PC-3 (cell line): Measurements from ENCODE around the gene COMT. TPM values are rescaled to one million over a fixed set of nuclear protein-coding genes. Genes with fewer than 3 reads are reported as not detected.

Experiments used
- ATAC-seq: fragments of 200-7000 bp; cut with Tn5 transposase; 2 replicates; pipeline ENCODE4 v1.9.1; 2020; ENCODE audit warnings: mild to moderate bottlenecking, moderate library complexity
- BruUV-seq: library from RNA; stranded (reverse); fragments of 400-500 nt; replicated peaks from 2 replicates; lab custom pipeline; 2021; lab: Mats Ljungman, UMichigan
- CTCF ChIA-PET: fragments of 300-600 bp; sonication (Branson Sonifier 250); formaldehyde crosslinking; loops from one replicate; lab custom pipeline; 2022; ENCODE audit warnings: antibody characterized with exemption; lab: Charles Lee
- POLR2A ChIA-PET: fragments of 300-600 bp; sonication (Branson Sonifier 250); formaldehyde crosslinking; loops from one replicate; lab custom pipeline; 2022; ENCODE audit warnings: antibody characterized with exemption; ENCODE audit not compliant: unreplicated experiment; lab: Charles Lee
- DNase-seq: peaks from one replicate; pipeline ENCODE4 v3.0.0-alpha.2; 2015
- H2AFZ ChIP-seq: fragments of 300-600 bp; sonication (generic); 2 replicates; pipeline ENCODE4 v1.6.0; 2016; ENCODE audit warnings: antibody characterized with exemption, low read length
- H3F3A ChIP-seq: fragments of 300-600 bp; sonication (generic); one replicate; pipeline ENCODE4 v1.6.0; 2017; ENCODE audit warnings: antibody characterized with exemption, low read length, control low read depth, mild to moderate bottlenecking; ENCODE audit not compliant: unreplicated experiment
- H3K27ac ChIP-seq: fragments of 300-600 bp; sonication (generic); 2 replicates; pipeline ENCODE4 v1.5.1; 2016; ENCODE audit warnings: mild to moderate bottlenecking, low read length
- H3K27me3 ChIP-seq: fragments of 300-600 bp; sonication (generic); 2 replicates; pipeline ENCODE4 v1.6.1; 2016; ENCODE audit warnings: low read length, mixed read lengths
- H3K36me3 ChIP-seq: fragments of 300-600 bp; sonication (generic); 2 replicates; pipeline ENCODE4 v1.6.1; 2016; ENCODE audit warnings: low read depth, mixed run types, low read length, mixed read lengths
- H3K4me1 ChIP-seq: fragments of 300-600 bp; sonication (generic); 2 replicates; pipeline ENCODE4 v1.5.1; 2016; ENCODE audit warnings: low read length; ENCODE audit not compliant: insufficient read depth
- H3K4me2 ChIP-seq: fragments of 300-600 bp; sonication (generic); 2 replicates; pipeline ENCODE4 v1.6.0; 2016; ENCODE audit warnings: low read length
- H3K4me3 ChIP-seq: fragments of 300-600 bp; sonication (generic); 2 replicates; pipeline ENCODE4 v1.5.1; 2016; ENCODE audit warnings: mild to moderate bottlenecking, low read length, mixed read lengths
- H3K79me2 ChIP-seq: fragments of 300-600 bp; sonication (generic); 2 replicates; pipeline ENCODE4 v1.6.1; 2017; ENCODE audit warnings: low read length, mixed read lengths
- H3K9ac ChIP-seq: fragments of 300-600 bp; sonication (generic); 2 replicates; pipeline ENCODE4 v1.6.0; 2016; ENCODE audit warnings: mild to moderate bottlenecking, low read length
- H3K9me2 ChIP-seq: fragments of 300-600 bp; sonication (generic); replicated peaks from 2 replicates; pipeline ENCODE4 v1.6.1; 2016; ENCODE audit warnings: mixed run types, low read length, mixed read lengths
- H3K9me3 ChIP-seq: fragments of 300-600 bp; sonication (generic); 2 replicates; pipeline ENCODE4 v1.6.1; 2016; ENCODE audit warnings: low read length, mixed read lengths
- H4K20me1 ChIP-seq: fragments of 300-600 bp; sonication (generic); 2 replicates; pipeline ENCODE4 v1.6.1; 2016; ENCODE audit warnings: low read length, mixed read lengths
- EZH2 ChIP-seq: fragments of 300-600 bp; sonication (generic); IDR thresholded peaks from one replicate; pipeline ENCODE4 v1.6.1; 2017; ENCODE audit warnings: antibody characterized with exemption, mild to moderate bottlenecking, low read length; ENCODE audit not compliant: unreplicated experiment
- EZH2phosphoT487 ChIP-seq: fragments of 300-600 bp; sonication (generic); IDR thresholded peaks from 2 replicates; pipeline ENCODE4 v1.6.1; 2018; ENCODE audit warnings: mild to moderate bottlenecking, antibody characterized with exemption, low read length, borderline replicate concordance
- intact Hi-C: fragments of 100-400 bp; cut with micrococcal nuclease; formaldehyde crosslinking; loops from 2 replicates; pipeline ENCODE4 v1.9.0; 2023
- total RNA-seq: library from RNA; depleted of rRNA; stranded (reverse); fragments of >200 nt; gene quantifications from 2 replicates; pipeline ENCODE4 v1.2.3, GENCODE V29; 2014
- TF ChIP-seq, protein P1 (sequence below): fragments of 300-600 bp; sonication (generic); conservative IDR thresholded peaks from 2 replicates; pipeline ENCODE4 v1.5.1; 2017; ENCODE audit warnings: antibody characterized with exemption, low read depth, mild to moderate bottlenecking, low read length

COMT gene
- total RNA-seq, 1 experiment from 2014 or later: 204 TPM

DNA sequence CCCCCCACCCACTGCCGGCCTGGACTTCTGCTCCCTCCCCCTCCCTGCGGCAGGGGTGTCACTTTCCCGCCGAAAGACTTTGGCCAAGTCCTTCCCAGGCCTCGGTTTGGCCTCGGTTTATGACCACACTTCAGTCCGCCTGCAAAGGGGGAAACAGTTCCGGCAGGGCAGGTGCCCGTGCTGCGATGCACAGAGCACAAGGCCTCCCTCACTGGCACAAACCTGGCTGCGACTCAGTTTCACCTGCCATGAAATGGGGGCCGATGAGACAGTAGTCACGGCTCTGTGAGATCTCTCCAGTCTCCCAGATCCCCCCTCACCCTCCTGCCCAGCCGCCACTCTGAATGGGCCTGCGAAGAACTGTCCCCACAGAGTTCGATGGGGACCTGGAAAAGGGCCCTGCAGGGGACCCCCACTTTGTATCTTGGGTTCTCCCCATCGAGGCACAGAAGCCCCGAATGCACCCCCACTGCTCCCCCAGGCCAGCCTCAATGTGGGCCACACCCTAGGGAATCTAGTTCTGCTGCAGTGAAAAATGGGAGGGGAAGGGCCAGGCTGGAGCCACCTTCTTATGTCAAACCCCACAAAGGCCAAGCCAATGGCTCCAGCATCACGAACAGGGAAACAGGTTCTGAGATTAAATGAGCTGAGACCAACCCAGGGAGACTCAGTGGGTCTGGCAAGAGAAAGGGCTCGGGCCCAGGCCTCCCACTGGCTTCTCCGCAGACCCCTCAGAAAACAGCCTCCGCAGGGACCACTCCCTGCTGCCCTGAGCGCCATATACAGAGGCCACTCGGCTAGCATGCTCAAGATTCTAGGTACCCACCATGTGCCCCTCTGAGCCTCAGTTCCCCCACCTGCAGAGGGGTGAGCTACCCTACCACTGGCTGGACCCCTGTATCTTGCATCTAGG, 46.1 kb downstream of the COMT start:
- CTCF ChIA-PET: no interaction called here
- Histone ChIP-seq H3K4me1 (peaks cover 18% of the 10 kb centered on the region), H3K9ac (no peak overlapping the region), H3K9me3 (no peaks in the 10 kb centered on the region), H3K4me3 (no peak overlapping the region), H2AFZ (no peak overlapping the region), H3K4me2 (no peak overlapping the region), H3K9me2 (no peaks in the 10 kb centered on the region), H4K20me1 (no peaks in the 10 kb centered on the region), H3F3A (no peaks in the 10 kb centered on the region), H3K27me3 (no peaks in the 10 kb centered on the region), H3K36me3 (no peaks in the 10 kb centered on the region), H3K79me2 (no peaks in the 10 kb centered on the region), H3K27ac (no peak overlapping the region)
- no peak for ATAC-seq
- TF ChIP-seq EZH2 (no peak), EZH2phosphoT487 (no peak)
- TF ChIP-seq, protein P1, sequence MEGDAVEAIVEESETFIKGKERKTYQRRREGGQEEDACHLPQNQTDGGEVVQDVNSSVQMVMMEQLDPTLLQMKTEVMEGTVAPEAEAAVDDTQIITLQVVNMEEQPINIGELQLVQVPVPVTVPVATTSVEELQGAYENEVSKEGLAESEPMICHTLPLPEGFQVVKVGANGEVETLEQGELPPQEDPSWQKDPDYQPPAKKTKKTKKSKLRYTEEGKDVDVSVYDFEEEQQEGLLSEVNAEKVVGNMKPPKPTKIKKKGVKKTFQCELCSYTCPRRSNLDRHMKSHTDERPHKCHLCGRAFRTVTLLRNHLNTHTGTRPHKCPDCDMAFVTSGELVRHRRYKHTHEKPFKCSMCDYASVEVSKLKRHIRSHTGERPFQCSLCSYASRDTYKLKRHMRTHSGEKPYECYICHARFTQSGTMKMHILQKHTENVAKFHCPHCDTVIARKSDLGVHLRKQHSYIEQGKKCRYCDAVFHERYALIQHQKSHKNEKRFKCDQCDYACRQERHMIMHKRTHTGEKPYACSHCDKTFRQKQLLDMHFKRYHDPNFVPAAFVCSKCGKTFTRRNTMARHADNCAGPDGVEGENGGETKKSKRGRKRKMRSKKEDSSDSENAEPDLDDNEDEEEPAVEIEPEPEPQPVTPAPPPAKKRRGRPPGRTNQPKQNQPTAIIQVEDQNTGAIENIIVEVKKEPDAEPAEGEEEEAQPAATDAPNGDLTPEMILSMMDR: no peak
- DNase-seq: no peak
- POLR2A ChIA-PET: interaction anchor here (0.6 kb wide), 1 partner anchor 52 kb away, joined by 10 read pairs; no protein-coding TSS in a partner anchor
- intact Hi-C loops: no loop called here
- BruUV-seq: no TSS peak

DNA sequence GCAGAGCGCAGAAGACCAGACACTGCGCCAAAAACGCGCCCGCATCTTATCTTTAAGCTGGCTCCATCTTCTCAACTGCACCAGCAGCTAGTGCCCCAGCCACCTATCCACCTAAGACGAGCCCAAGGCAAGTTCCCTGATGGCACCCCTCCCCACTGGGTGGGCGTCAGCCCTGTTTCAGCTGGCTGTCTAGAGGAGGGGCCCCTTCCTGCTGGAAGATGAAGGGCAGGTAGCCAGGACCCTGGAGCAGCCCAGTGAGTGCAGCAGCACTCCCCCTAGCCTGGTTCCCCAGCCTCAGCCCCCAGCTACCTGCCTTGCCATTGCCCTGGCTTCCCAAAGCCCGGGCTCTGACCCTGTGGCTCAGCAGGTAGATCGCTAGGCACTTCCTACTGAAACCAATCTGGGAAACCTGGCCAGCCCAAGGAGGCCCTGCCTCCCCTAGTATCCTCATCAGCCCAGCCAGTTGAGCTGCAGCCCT, 46.8 kb downstream of the COMT start:
- no peak for ATAC-seq
- no peaks in the 10 kb centered on the region for H3K79me2 ChIP-seq
- no peak overlapping the region for H3K4me2 ChIP-seq
- H3K9ac ChIP-seq: no peak overlapping the region
- ChIA-PET CTCF (no interaction called here), POLR2A (no interaction called here)
- no peaks in the 10 kb centered on the region for H3K36me3 ChIP-seq
- H4K20me1 ChIP-seq: no peaks in the 10 kb centered on the region
- no peak overlapping the region for H3K4me3 ChIP-seq
- H3K27ac ChIP-seq: no peak overlapping the region
- no peaks in the 10 kb centered on the region for H3F3A ChIP-seq
- TF ChIP-seq, protein P1: no peak
- TF ChIP-seq EZH2 (no peak), EZH2phosphoT487 (no peak)
- no peaks in the 10 kb centered on the region for H3K9me3 ChIP-seq
- peaks cover 18% of the 10 kb centered on the region for H3K4me1 ChIP-seq
- no peaks in the 10 kb centered on the region for H3K9me2 ChIP-seq
- no peak for DNase-seq
- H3K27me3 ChIP-seq: no peaks in the 10 kb centered on the region
- intact Hi-C loops: no loop called here
- no TSS peak for BruUV-seq
- H2AFZ ChIP-seq: no peak overlapping the region
